ENCODE data around the gene OR2T11.
"Not testable (repeated sequence)": the region's sequence is repeated elsewhere in the genome, so short reads cannot be mapped to it uniquely, and the experiment has no call there.

The OR2T11 gene, protein sequence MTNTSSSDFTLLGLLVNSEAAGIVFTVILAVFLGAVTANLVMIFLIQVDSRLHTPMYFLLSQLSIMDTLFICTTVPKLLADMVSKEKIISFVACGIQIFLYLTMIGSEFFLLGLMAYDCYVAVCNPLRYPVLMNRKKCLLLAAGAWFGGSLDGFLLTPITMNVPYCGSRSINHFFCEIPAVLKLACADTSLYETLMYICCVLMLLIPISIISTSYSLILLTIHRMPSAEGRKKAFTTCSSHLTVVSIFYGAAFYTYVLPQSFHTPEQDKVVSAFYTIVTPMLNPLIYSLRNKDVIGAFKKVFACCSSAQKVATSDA

DNA sequence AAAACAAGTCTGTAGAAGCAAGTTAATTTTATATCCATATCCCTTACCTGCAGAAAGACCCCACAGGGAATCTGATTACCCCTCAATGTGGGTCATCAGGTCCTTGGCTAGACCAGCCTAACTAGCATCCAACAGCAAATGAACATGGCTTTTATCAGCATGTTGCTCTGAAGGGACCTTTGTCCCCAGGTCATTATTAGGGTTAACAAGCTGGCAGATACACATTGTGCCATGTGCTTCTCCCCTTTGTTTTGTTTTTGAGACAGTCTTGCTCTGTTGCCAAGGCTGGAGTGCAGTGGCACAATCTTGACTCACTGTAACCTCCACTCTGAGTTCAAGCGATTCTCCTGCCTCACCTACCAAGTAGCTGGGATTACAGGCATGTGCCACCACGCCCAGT lies at the start of gene OR2T11:
Gene OR2T11, minus strand, starts transcription at position 101 of the 400 bp plus-strand sequence. CDS start 7,963 bp downstream, outside the sequence.
- DNase-seq = not testable (repeated sequence)

GRCh38 chr1:248681651-248682050 lies 46.8 kb upstream of the OR2T11 start:
- no peak for DNase-seq

DNA sequence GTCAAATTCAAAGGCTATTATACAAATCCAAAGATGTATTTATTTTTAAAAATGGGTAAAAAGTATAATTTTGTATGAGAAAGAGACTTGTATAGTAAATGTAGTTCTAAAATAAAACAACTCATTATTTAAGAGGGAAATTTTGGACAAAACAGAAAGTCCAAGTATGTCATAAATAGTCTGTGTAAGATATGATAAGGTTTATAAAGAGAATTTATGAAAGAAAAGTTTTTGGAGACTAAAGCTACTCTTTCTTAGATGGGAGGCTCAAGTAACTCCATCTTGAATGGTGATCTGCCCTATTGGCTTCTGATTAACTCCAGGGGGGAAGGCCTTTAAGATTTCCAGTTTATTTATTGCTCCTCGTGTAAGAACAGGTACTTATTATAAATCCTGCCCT lies 35.1 kb upstream of the OR2T11 start:
- no peak for DNase-seq

GRCh38 chr1:248663453-248664328 lies 28.8 kb upstream of the OR2T11 start:
- not testable (repeated sequence) for DNase-seq

DNA sequence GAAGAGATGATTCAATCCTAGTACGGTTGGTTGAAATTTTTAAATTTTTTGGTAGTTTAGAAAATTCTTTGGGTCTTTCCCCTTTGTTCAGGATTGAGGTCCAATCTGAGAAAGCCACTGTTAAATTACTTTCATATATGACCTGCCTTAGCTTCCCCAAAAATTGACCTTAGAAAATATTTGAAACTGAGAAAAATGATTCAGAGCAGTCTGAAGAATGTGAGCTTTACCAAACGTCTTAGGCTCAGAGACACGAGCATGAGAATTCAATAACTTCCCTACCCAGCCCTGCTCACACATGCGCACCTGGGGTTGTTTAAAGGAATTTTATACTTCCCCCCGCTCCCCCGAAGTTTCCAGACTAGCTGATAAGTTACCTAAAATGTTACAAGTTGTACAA lies 21.9 kb upstream of the OR2T11 start:
- not testable (repeated sequence) for DNase-seq

GRCh38 chr1:248655354-248655753 lies 20.5 kb upstream of the OR2T11 start, which contains the start of gene OR2T27:
OR2T27 (minus strand) TSS chr1:248655528; CDS start chr1:248650884, 4,644 bp downstream.
- DNase-seq = not testable (repeated sequence)

DNA sequence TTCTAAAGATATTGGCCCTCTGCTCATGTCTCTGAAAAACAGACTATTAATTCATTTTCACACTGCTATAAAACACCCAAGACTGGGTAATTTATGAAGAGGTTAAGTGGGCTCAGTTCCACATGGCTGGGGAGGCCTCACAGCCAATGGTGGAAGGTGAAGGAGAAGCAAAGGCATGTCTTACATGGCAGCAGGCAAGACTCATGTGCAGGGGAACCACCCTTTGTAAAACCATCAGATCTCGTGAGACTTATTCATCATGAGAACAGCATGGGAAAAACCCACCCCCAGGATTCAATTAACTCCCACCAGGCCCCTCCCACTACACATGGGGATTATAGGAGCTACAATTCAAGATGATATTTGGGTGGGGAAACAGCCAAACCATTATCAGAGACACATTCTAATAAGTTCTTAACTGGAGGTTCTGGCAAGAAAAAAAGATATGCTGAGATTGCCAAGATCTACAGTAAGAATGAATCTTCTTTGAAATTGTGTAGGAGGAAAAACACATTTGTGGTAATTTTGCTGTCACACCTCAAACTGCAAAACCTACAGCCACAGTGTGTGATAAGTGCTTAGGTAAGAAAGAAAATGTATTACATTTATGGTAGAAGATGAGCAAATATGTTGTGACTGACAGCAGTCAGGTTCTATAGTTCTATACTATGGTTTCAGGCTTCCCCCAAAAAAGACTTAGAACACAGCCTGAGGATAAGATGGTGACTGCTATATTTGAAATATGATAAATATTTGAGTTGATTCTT lies 14.1 kb upstream of the OR2T11 start:
- DNase-seq = not testable (repeated sequence)

GRCh38 chr1:248645178-248645577 lies 10.3 kb upstream of the OR2T11 start, which contains the start of gene OR2T35:
OR2T35 (minus strand) TSS chr1:248645278; CDS start chr1:248639258, 6,020 bp downstream.
- DNase-seq = not testable (repeated sequence)

DNA sequence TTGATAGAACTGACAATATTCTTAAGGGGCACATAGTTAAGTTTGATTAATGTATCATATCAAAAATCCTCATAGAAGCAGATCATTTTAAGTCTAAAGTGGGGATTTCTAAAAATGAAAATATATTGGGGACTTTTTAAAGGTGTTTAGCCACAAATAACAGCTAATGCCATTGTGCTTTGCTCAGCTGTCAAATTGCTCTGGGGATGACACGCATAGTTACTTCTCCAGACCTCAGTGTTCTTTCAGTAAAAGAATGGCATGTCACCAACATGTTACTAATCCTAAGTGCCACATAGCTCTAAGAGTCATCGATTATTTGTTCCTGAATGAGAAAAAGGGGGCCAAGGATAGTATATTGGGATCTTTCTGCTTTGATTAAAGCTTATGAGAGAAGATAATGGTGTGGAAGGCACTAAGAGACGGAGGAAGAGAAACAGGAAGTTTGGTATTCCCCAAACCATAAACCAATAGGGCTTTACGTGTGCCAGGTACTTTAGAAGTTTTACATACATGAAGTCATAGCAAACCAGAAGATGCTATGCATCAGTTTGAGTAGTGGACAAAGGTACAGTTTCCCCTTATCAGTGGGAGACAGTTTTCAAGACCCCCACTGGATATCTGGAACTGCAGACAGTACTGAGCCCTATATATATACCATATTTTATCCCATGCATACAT lies 8.2 kb upstream of the OR2T11 start:
- DNase-seq = not testable (repeated sequence)

DNA sequence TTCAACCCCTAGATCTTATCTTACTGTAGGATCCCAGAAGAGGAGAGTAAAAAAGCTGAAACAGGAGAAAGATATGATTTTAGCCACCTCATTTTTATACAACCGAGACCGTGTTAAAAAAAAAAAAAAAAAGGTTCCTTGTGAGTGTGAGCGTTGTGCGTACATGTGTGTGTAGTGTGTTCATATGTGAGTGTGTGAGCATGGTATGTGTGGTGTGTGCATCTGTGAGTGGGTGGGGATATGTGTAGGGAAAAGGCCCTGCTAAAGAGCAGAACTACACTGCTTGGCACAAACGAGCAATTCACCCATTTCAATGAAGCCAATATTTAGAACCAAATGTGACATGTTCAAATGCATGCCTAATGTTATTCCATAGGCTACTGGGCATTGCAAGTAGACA lies 6.7 kb upstream of the OR2T11 start:
- not testable (repeated sequence) for DNase-seq

DNA sequence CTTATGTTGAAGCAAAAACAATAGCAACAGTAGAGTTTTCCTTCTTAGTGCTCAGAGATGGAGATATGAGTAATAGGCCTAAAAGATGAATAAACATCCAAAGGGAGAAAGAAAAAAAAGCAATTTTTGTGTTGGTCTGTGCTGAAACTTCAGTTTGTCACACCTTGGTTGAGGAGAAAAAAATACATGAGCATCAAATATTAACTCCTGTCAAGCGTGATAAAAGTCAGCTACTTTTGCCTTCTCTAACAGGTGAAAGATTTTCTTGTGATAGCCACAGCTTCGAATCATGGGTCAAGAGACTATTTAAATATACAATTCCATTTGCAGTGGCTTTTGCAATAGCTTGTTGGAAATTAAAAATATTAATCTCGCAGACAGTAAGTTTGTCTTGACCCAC lies 6.0 kb upstream of the OR2T11 start:
- DNase-seq = not testable (repeated sequence)

DNA sequence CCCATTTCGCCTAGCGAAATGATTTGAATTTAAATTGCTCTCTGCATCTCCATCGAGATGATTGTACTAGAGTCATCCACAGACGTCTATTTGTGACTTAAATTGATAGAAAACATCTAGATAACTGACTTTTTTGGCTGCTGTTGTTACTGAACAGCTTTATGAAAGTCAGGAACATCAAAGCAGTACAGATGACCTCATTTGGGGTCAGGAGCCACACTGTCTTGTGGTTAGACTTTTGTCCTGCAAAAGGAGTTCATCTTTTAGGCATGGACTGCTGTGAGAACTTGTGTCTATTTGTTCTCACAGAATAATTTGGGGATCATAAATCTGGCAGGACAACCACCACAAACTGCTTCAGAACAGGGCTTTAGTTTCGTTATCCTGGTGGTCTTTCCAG lies 4.8 kb upstream of the OR2T11 start:
- DNase-seq = not testable (repeated sequence)

- not testable (repeated sequence) for DNase-seq
Measured at GRCh38 chr1:248636612-248637011, 1.7 kb upstream of the OR2T11 start.

- DNase-seq = no peak
Measured at GRCh38 chr1:248631354-248632008, 3.4 kb downstream of the OR2T11 start.

GRCh38 chr1:248630551-248630950 lies 4.3 kb downstream of the OR2T11 start:
- DNase-seq = no peak

DNA sequence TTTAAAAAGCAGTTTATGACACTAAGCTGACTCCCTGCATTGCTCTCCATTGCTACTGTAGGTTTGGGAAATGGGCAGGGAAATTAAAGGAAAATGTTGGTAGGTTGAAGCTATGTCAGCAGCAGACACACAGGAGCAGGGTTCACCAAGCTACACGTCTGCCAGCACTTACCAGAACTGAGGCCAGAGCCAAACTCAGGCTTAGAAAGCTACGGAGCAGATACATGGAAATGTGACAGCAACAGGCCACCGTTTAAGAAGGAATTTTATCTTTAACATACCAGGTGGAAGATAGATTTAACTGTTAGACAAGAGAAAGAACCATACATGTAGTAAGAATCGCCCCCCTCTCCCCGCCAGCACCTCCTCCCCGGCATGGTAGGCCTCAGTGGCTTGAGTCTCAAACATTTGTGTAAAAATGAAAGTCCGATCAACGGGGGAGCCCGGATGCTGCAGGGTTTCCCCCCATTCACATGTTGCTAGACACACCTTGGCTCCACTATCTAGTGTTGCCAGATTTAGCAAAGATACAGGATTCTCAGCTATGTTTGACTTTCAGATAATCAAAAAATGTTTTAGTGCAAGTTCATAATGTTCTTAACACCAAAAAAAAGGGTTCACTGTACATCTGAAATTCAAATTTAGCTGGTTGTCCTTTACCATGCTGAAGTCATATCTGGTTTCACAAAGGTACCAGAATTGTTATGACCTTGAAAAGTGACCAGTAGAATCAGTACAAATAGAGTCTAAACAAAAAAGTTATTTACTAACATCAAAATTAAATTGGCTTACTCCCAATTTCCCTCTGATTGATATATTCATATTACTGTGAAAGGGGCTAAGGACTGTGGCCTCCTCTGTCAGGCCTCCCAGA lies 6.7 kb downstream of the OR2T11 start:
- DNase-seq = no peak

DNA sequence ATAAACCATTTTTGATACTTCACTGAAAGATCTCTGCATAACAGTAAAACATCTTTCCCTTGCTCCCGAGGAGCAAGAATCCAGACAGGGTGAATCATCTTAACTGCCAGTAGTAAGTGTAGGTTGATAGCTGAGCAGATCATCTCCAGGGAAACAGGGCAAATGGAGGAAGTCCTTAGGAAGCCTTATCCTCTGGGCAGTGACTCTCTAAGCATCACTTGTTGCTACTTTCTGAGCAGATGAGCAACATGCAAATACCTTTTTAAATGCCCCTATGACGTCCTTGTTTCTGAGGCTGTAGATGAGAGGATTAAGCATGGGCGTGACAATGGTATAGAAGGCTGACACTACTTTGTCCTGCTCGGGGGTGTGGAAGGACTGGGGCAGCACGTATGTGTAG lies 8.9 kb downstream of the OR2T11 start:
- DNase-seq = no peak

- DNase-seq = no peak
Measured at GRCh38 chr1:248625166-248625565, 9.7 kb downstream of the OR2T11 start.

DNA sequence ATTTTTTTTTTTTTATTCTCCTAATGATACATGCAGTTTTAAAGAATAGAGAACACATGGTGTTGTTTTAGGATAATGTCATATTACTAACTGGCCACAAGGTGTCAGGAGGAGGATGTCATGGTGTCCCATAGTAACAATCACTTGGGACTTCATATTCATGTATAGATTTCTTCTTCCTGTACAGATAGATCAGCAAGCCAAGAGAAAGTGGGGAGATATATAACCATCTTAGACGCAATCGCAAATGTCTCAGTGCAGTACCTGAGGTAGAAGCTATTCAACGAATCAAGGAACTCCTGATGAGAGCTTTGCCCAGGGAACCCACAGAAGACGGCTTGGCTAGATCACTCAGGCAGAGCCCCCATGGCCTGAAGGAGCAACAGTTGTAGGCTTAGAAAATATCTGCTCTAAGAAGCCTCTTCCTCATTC lies 12.3 kb downstream of the OR2T11 start:
- DNase-seq = no peak

DNA sequence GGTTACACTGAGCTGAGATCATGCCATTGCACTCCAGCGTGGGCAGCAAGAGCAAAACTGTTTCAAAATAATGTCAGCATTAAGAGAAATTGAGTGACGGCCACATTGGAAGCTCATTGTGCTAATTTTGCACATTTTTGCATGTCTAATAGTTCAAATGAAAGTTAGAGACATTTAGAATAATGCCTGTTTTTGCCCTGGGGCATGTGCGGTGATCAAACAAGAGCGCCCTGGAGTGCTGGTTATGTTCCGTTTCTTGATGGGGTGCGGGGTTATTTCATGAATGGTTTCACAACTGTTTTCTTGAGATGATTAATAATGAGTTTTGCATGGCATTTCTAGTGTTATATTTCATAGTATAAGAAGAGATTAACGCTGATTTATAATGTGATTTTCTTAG lies 13.1 kb downstream of the OR2T11 start:
- DNase-seq = no peak

DNA sequence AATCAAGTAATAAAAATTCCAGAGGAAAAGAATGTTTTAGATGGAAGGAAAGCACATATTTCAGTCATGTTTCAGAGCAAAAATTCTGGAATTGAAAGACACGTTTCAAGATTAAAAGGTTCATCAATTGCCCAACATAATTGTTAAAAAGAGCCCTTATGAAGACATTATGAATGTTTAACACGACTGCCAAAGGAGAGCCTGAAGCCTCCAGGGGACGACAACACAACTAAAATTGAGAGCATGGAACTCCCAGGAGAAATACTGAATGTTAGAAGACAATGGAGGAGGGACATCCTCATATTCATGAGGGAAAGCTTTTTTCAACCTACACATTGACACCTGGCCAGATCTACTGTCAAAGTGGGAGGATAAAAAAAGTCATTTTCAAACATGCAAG lies 16.0 kb downstream of the OR2T11 start:
- DNase-seq = no peak
